MV-4-11 (cell line): ENCODE results near the gene ASTN2.
"Not testable (repeated sequence)": the region's sequence is repeated elsewhere in the genome, so short reads cannot be mapped to it uniquely, and the experiment has no call there.

Experiments used
- DNase-seq: peaks from one replicate; lab custom pipeline; 2025; lab: John Stamatoyannopoulos, UW

Gene ASTN2

GRCh38 chr9:116700882-116701865, 713.7 kb downstream of the ASTN2 start:
- no peak for DNase-seq

DNA sequence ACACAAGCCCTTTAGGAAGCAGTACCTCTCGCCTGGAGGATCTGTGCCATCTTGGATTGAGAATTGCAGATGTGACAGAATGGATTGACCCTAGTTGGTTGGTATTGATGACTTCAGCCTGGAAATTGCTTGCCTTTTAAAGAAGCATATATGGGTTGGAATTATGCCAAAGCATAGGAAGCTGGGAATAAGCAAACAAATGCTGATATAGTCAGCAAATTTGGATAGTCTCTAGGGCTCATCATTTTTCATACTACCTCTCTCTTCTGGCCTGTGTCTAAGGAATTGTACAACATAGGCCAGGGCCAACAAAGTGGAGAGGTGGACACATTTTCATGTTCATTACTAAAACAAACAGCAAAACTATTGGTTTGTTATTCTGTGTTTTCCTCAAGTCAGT, 714.6 kb downstream of the ASTN2 start:
- DNase-seq, result no peak

DNA sequence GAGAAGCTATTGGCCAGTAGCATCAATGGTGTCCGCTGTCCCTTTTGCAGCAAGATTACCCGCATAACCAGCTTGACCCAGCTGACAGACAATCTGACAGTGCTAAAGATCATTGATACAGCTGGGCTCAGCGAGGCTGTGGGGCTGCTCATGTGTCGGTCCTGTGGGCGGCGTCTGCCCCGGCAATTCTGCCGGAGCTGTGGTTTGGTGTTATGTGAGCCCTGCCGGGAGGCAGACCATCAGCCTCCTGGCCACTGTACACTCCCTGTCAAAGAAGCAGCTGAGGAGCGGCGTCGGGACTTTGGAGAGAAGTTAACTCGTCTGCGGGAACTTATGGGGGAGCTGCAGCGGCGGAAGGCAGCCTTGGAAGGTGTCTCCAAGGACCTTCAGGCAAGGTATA, 717.0 kb downstream of the ASTN2 start:
- no peak for DNase-seq

- no peak for DNase-seq
Measured at GRCh38 chr9:116697362-116697761, 717.5 kb downstream of the ASTN2 start.

GRCh38 chr9:116695438-116695837, 719.4 kb downstream of the ASTN2 start:
- DNase-seq, result peak; percentile 1

DNA sequence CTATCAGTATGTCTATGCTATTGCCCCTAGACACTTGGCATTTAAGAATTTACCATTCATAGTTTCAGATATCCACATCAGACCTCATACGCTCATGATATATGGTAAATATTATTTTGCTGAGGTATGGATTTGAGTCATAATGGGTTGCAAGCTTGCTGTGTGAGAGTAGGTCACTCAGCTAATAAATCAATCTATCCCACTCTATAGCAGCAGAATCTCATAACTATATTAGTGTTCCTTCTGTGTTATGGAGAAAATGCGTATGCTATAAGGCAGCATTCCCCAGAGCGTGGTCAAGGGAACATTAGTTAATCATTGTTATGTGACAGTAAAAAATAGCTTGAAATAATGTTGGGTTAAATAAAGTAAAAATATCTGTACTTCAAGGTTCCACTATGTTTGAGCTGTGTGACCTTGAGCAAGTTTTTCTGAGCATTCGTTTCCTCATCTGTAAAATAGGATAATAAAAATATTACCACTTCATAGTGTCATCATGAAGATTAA, 720.0 kb downstream of the ASTN2 start:
- no peak for DNase-seq

DNA sequence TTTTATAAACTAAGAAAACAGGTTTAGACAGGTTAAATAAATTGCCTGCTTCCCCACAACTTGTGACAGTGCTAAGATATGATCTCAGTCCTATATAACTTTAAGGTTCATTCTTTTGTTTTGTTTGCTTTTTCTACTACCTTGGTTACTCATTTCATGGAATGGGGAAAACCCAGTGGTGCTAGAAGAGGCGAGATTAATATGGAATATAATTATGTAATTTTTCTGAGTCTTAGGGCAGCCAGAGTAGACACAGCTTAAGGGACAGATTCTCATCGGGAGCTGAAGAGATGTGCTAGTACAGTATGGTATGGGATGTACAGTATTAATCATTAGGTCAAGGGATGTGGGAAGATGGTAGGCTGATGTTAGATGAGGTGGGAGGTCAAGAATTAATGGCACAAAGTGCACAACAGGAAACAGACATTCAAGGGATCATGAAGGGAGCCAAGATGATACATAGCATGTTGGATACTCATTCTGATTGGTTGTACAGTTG, 721.6 kb downstream of the ASTN2 start:
- DNase-seq, result no peak

- no peak for DNase-seq
Measured at GRCh38 chr9:116692616-116693015, 722.2 kb downstream of the ASTN2 start.

GRCh38 chr9:116691607-116692006, 723.2 kb downstream of the ASTN2 start:
- no peak for DNase-seq

DNA sequence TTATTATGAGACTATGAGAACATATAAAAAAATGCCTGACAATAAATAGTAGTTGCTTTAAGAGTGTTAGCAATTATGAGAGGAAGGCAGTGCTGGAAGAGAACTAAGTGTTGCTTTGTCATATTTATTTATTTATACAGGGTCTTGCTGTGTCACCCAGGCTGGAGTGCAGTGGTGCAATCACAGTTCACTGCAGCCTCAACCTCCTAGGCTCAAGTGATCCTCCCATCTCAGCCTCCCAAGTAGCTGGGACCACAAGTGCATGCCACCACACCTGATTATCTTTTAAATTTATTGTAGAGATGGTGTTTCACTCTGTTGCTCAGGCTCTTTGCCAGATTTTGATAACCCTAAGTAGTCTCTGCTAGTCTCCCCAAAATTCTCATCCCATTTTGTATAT, 724.1 kb downstream of the ASTN2 start:
- DNase-seq, result not testable (repeated sequence)

DNA sequence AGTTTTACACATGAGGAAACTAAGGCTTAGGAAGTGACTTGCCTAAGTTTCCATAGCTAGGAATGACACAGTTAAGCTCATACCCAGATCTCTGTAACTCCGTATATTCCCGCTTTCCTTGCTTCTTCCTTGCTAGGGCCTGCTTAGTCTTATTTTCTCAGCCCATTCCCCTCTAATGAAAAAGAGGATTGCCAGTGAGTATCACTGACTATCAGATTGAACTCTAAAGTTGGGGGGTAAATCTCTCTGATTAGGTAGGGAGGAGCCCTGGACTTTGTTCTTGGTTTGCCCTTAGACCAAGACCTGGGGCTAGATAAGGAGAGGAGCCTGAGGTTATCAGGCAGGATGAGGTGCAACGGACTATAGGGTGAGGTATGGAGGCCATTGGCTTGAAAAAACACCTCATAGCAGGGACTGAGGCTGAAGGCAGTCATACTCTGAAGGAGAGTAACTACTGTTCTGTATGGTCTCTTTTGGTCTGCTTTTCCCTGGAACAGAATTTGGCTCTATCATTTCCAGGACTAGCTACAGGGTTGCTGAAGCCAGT, 725.3 kb downstream of the ASTN2 start:
- DNase-seq, result no peak

DNA sequence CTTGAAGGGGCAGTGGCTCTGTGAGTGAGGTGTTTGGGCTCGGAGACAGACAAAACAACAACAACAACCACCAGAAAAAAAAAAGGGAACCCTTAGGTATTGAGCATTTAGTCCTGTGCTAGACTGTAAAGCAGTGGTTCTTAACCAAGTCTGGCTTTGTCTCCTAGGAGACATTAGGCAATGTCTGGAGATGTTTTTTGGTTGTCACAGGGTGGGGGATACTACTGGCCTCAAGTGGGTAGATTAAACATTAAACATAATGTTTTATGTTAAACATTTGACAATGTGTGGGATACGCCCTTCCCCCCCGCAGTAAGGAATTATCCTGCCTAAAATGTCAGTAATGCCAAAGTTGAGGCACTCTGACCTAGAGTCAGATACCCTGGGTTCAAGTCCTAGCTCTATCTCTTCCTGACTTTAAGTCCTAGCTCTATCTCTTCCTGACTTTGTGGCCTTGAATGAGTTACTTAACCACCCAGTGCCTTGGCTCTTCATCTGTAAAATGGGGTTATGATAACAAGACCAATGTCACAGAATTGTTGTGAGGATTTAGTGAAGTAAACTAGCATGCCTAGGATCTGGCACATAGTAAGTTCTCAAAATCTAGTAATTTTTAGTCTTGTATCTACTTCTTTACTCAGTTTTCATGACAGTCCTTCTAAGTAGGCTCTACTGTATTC, 725.9 kb downstream of the ASTN2 start:
- DNase-seq, result no peak

DNA sequence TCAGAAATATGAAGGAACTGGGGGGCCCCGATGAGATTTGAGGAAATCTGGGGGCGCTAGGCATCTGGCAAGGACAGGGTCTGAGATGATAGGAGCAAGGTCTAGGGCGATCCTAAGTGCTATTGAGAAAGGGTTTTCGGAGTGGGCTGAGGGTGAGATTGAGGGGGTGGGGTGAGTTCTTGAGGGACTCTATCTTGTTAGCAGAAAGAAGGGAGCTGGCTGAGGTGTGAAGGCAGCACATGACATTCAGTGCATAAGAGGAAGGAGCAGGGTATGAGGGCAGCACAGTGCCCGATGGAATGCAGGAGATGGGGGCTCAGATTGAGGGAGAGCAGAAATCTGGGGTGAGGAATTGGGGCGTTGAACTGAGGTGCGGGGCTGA, 727.1 kb downstream of the ASTN2 start:
- no peak for DNase-seq

DNA sequence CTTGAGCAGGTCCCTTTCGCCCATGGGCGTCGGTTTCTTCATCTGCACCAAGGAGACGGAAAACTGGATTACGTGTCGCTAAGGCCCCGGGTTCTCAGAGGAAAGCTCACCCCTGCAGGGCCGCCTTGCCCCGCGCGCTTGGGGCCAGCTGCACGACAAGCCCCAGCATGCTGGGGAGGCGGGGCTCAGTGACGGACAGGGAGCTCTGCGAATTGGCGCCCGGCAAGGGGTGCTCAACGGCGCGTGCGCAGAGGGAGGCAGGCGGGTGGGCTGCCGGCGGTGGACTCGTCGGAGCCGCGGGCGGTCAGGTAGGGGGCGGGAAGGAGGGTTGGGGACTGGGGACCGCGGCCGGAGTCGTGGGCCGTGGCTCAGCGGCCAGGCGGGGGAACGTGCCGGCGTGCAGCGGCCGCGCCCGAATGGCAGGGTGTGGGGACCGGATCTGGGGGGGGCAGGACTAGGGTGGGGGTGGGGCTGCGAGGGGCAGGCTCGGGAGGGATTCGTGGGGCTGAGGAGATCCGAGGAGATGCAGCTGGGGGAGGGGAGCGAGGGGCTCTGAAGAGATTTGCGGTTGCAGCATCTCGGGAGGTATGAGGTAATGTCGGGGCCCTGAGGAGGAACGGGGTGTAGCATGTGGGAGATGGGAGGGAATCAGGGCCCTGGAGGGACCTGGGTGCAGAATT, 727.6 kb downstream of the ASTN2 start, which contains the start of gene TRIM32:
Gene TRIM32 (plus strand): TSS at position 232 of the 680 bp plus-strand sequence. CDS start 10,438 bp downstream, outside the sequence.
- DNase-seq, result no peak

DNA sequence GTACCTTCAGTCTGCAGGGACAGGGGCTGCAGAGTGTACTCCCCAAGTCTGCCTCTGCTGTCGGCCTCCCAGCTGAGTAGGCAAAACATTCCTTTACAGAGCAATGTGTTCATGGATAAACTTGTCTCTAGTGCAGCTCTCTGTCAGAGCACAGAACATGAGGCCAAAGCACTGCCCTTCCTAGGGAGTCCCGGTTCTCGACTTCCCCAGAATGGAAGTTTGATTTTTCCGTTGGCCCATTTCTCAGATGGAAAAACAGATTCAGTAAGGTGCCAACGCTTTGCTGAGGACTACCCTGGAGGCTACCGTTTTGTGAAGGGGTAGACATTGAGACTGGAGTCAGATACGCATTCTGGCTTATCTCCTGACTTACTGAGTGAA, 728.2 kb downstream of the ASTN2 start:
- DNase-seq, result no peak

DNA sequence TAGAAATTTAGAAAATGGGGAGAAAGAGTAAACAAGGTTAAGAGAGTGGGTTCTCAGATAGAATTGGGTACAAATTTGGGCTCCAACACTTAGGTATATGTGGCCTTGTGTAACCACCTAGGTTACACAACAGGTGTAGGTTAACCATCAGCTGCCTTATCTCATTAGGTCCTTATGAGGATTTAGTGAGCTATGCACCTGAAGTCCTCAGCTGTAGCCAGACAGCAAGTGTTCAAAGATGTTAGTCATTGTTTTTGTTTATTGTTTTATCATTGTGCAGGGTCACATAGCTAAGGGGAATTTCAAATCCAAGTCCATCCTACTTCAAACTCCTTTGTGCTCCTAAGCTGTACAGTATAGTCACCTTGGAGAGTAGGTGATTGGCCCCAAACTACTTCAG, 728.7 kb downstream of the ASTN2 start:
- no peak for DNase-seq

GRCh38 chr9:116685166-116685565, 729.7 kb downstream of the ASTN2 start:
- no peak for DNase-seq

DNA sequence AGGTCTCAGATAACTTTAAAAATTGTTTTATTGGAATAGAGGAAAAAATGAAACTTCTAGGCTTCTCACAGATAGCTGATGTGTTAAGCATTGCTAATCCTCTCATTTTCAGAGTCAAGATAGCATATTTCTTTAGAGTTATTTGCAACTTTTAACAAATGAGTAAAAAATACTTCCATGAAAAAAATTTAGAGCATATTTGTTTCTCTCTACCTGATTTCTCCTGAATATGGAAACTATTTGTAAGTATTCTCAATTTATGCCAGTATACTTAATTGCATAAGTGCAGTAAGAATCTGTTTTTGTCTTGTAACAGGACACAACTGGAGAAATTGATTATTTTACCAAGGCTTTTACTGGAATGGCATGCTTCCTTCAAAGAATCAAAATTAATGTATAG, 731.3 kb downstream of the ASTN2 start:
- DNase-seq, result no peak

- no peak for DNase-seq
Measured at GRCh38 chr9:116674210-116674980, 740.5 kb downstream of the ASTN2 start.

- no peak for DNase-seq
Measured at GRCh38 chr9:116673375-116673774, 741.5 kb downstream of the ASTN2 start.

DNA sequence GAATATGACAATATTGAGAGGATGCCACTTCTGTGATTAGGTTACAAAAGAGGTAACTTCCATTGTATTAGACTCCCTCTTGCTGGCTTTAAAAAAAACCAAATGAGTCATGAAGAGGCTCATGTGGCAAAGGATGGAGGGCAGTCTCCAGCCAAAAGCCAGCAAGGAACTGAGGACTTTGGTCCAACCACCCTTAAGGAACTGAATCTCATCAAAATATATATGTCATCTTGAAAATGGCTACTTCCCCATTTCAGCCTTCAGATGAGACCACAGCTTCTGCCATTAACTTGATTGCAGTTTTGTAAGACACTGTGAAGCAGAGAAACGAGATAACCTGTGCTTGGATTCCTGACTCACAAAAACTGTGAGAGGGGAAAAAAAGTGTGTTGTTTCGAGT, 743.3 kb downstream of the ASTN2 start:
- peak; percentile 83 for DNase-seq
